Heart right ventricle (tissue), 16 donors: ENCODE results near the gene ERF. TPM values are rescaled to one million over a fixed set of nuclear protein-coding genes. Genes with fewer than 3 reads are reported as not detected.

Experiments
- ATAC-seq, 8 donors: fragments of 200-7000 bp; cut with Tn5 transposase; one replicate each; pipeline ENCODE4 v1.9.1; 2020; ENCODE audit warnings: mild to moderate bottlenecking in 8 of 8, moderate library complexity in 8 of 8, moderate number of reproducible peaks in 1 of 8
- DNase-seq, 2 donors: peaks; one replicate each; pipeline ENCODE4 v3.0.0-alpha.2; 2020
- H3K27ac ChIP-seq, 10 donors: fragments of 200-600 bp; sonication (generic) in 2 of 10; one replicate each; pipeline versions ENCODE4 v1.5.0 to v1.8.0; 2020 to 2022; ENCODE audit warnings: mild to moderate bottlenecking in 3 of 10
- H3K27me3 ChIP-seq, 7 donors: fragments of 200-600 bp; one replicate each; pipeline ENCODE4 v1.8.0; 2021 to 2022; ENCODE audit warnings: mild to moderate bottlenecking in 2 of 7
- H3K36me3 ChIP-seq, 9 donors: fragments of 200-600 bp; sonication (generic) in 1 of 9; one replicate each; pipeline versions ENCODE4 v1.5.0 to v1.8.0; 2020 to 2022; ENCODE audit warnings: mild to moderate bottlenecking in 2 of 9
- H3K4me1 ChIP-seq, 9 donors: fragments of 200-600 bp; sonication (generic) in 1 of 9; one replicate each; pipeline versions ENCODE4 v1.5.0 to v1.8.0; 2020 to 2022; ENCODE audit warnings: mild to moderate bottlenecking in 4 of 9
- H3K4me3 ChIP-seq, 10 donors: fragments of 200-600 bp; sonication (generic) in 2 of 10; one replicate each; pipeline versions ENCODE4 v1.5.0 to v1.8.0; 2020 to 2022; ENCODE audit warnings: mild to moderate bottlenecking in 7 of 10, moderate library complexity in 2 of 10
- H3K9me3 ChIP-seq, 11 donors: fragments of 200-600 bp in 10 of 11; sonication (generic) in 2 of 11; one replicate each; pipeline versions ENCODE4 v1.5.0 to v1.8.0; 2013 to 2022; ENCODE audit warnings: mild to moderate bottlenecking in 2 of 11, control low read depth in 1 of 11, moderate library complexity in 1 of 11
- WGBS, 2 donors: extraction: QIAGEN DNeasy Blood & Tissue Kit; methylation state at CpG; one replicate each; pipeline ENCODE4 v1.1.7; 2013; ENCODE audit warnings: inconsistent platforms in 1 of 2; 5-methylcytosine and 5-hydroxymethylcytosine counted together
- intact Hi-C, 10 donors: fragments of 100-400 bp; cut with DNase I; formaldehyde crosslinking; loops; one replicate each; pipeline versions ENCODE4 v1.11.1 to v1.14.2; 2022
- polyA plus RNA-seq, 2 donors: library from polyadenylated mRNA; stranded (reverse); fragments of 200-250 nt; gene quantifications; one replicate each; pipeline ENCODE4 v1.2.3, GENCODE V29; 2013
- total RNA-seq, 10 donors: library from RNA; stranded (reverse); fragmentation: NEBNext Ultra II Directional in 3 of 10; extraction: Animal tissue kit (Norgen Biotek cat#: 25700) in 3 of 10; gene quantifications; one replicate each; pipeline versions ENCODE4 v1.2.1 to v1.2.4, GENCODE V29; 2021 to 2023
- TF ChIP-seq, protein P1 (sequence below), 9 donors: fragments of 200-600 bp; sonication (generic) in 2 of 9; IDR thresholded peaks; one replicate each; pipeline versions ENCODE4 v1.5.0 to v1.8.0; 2021 to 2022; ENCODE audit warnings: antibody characterized with exemption in 9 of 9, mild to moderate bottlenecking in 5 of 9, moderate library complexity in 1 of 9
- donor health status: Arrhythmogenic right ventricular cardiomyopathy.
- donor health status: ischemic (EF 13 %, LVEDD 7.1; RV severe dilation, severe dysfunction).
- donor health status: healthy with polysubstance abuse.
- donor health status: DM: no; HTN: yes; CAD: no.
- donor health status: DM: no; HTN: no; CAD: no.
- donor health status: ischemic (EF 25% LVEDD 6.9; RV normal size, moderate dysfunction).
- donor health status: ischemic (EF 25% LVEDD 5.7; RV mildly dilated, moderate dysfunction).
- donor health status: healthy.
- donor health status: DM: yes; HTN: yes; CAD: no.
- donor health status: Ischemic cardiomyopathy.
- donor health status: ischemic (EF 35%, LVEDD 5.7; RV mildly dilated, moderate dysfunction).
- donor health status: nonischemic (EF 11% LVEDD 7.7; RV severe dilation, severe dysfunction).
- donor health status: DM: yes; HTN: yes; CAD: no.
- donor health status: PGD.
- donor health status: ischemic (EF 29% LVEDD 5.4; RV normal size, mild dysfunction).
- donor health status: nonischemic (EF 23%, LVEDD 6.1; RV moderate dilation, normal function).

ERF gene
- total and polyA plus RNA-seq, 12 donors: 29.8 to 49.0 (median 32.9) TPM

DNA sequence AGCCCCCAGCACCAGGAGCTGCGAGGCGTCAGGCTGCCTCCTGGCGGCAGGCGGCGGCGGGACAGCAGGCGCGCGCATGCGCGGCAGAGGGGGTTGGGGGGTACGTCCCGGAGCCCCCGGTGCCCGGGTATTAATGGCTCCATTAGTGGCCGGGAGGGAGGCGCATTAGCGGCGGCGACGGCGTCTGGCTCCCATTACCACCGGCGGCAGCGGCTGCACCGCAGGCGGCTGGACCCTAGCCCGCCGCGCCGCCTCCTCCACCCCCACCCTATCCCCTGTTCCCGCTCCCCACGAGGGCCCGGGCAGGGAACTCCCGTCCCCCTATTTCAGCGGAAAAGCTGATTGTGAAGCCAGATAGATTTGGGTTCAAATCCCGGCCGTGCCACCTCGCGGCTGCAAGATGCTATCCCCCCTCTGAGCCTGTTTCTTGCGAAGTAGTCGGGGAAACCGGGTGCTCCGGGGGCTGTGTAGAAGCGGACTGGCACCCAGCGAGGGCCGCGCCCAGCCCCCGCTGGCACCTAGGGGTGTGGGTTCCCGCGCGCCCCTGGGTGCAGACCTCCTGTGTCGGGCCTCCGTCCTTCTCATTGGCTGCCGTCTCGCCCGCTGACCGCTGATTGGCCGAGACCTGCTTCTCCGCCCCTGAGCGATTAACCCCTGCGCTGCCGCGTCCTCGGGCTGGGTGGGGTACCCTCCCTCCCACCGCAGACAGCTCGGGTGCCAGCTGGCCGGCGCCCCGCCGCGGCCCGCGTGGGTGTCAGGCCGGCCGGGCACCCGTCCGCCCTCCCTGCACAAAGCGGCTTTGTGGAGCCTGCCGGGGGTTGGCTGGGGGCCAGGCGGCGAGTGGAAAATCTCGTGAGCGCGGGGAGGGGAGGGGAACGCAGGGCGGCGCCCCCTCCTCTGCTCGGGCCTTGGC, 25.2 kb upstream of the ERF start:
- Histone ChIP-seq H3K27me3 (no peaks in the 10 kb centered on the region), H3K4me3 (peak overlapping the region; percentile 63 to 94 (median 82)), H3K27ac (peak overlapping the region; percentile 91 to 99 (median 96)), H3K9me3 (no peaks in the 10 kb centered on the region), H3K4me1 (peaks cover 47 to 86% (median 80%) of the 10 kb centered on the region in 9 donors), H3K36me3 (peaks cover 0 to 16% (median 0%) of the 10 kb centered on the region in 9 donors)
- DNase-seq: peak; percentile 93 to 94
- peak; percentile 56 to 75 (median 69) for ATAC-seq
- 0 to 1% methylated on average over 80 to 89 of the region's 89 CpGs for WGBS, 2 donors
- TF ChIP-seq, protein P1, sequence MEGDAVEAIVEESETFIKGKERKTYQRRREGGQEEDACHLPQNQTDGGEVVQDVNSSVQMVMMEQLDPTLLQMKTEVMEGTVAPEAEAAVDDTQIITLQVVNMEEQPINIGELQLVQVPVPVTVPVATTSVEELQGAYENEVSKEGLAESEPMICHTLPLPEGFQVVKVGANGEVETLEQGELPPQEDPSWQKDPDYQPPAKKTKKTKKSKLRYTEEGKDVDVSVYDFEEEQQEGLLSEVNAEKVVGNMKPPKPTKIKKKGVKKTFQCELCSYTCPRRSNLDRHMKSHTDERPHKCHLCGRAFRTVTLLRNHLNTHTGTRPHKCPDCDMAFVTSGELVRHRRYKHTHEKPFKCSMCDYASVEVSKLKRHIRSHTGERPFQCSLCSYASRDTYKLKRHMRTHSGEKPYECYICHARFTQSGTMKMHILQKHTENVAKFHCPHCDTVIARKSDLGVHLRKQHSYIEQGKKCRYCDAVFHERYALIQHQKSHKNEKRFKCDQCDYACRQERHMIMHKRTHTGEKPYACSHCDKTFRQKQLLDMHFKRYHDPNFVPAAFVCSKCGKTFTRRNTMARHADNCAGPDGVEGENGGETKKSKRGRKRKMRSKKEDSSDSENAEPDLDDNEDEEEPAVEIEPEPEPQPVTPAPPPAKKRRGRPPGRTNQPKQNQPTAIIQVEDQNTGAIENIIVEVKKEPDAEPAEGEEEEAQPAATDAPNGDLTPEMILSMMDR (IDR thresholded peaks at IDR 0.05): peak; percentile 79 to 97 (median 94)
- intact Hi-C loops: loop anchor here in 8 of 10 donors (2.0 to 5.0 kb wide), 4 partner anchors 33 to 142 kb away; no protein-coding TSS in a partner anchor

DNA sequence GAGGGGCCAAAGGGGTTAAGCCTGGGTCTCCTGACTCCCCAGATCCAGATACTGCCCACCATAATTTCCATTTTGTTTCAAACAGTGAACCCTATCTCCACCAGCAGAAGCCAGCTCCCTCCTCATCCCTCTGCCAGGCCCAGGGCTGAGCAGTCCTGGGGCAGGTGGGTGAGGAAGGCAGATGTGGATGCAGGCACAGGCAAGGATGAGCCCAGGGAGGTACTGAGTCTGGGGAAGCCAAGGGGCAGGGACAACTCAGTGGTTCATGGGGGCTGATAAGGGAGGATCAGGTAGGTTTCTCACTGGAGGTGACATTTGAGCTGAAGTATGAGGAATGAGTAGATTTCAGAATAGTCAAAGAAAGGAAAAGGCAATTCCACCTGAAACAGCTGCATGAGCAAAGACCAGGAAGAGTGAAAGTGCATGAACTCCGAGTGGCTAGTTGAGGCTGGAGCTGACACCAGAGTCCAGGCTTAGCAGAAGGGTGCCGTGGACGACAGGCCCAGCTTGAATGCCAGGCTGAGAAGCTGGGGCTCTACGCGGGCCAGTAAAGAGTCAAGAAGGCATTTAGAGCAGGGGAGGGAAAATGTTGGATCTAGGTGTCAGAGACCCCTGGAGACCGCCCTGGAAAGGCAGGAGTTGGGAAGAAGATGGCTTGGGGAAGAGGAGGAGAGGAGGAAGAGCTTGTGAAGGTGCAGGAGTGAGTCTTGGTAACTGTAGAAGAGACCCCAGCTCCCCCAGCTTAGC, 24.4 kb upstream of the ERF start:
- peak in 1 of 2 donors; percentile 3 for DNase-seq
- H3K27ac ChIP-seq: peak overlapping the region; percentile 91 to 99 (median 96)
- H3K27me3 ChIP-seq: no peaks in the 10 kb centered on the region
- TF ChIP-seq, protein P1 (IDR thresholded peaks at IDR 0.05): no peak
- peaks cover 48 to 88% (median 79%) of the 10 kb centered on the region in 9 donors for H3K4me1 ChIP-seq
- WGBS, 2 donors: 10 to 13% methylated on average over 6 of the region's 6 CpGs
- peaks cover 0 to 24% (median 5%) of the 10 kb centered on the region in 9 donors for H3K36me3 ChIP-seq
- no peak for ATAC-seq
- no peaks in the 10 kb centered on the region for H3K9me3 ChIP-seq
- intact Hi-C loops: loop anchor here in 6 of 10 donors (2.0 kb wide), 2 partner anchors 33 to 35 kb away; no protein-coding TSS in a partner anchor
- H3K4me3 ChIP-seq: peak overlapping the region; percentile 63 to 94 (median 82)

DNA sequence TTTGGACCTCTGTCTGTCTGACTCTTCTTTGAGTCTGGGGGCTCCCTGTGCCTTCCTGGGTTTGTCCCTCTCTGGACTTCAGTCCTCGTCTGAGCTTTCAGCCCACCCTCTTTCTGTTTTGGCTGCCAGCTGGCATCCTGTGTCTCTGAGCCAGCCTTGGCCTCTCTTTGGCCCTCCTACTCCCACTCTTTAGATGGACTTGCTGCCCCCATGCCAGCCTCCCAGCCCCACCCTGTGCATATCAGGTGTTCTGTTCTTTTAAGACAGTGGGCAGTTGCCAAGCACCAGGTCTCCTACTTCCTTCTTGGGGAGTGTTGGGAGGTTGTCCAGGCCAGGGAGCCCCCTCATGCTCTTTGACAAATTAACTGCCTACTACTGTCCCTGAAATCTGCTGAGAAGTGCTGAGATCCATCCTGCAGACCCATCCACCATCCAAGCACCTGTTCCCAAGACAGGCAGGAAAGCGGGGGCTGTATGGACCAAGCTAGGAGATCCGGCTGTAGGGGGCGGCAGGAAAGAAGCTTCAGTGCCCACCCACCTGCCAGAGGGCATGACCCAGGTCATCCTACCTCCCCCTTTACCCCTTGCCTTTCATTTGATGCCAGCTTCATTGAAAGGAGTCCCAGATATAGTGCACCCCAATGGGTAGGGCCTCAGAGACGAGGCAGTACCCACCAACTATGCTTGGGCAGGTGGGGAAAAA, 23.7 kb upstream of the ERF start:
- intact Hi-C loops: loop anchor here in 6 of 10 donors (2.0 kb wide), 2 partner anchors 32 to 34 kb away; no protein-coding TSS in a partner anchor
- H3K27ac ChIP-seq: peak overlapping the region; percentile 31 to 99 (median 96)
- peaks cover 48 to 93% (median 81%) of the 10 kb centered on the region in 9 donors for H3K4me1 ChIP-seq
- H3K27me3 ChIP-seq: no peaks in the 10 kb centered on the region
- 55 to 61% methylated on average over 5 of the region's 5 CpGs for WGBS, 2 donors
- DNase-seq (peak in 1 of 2 donors; percentile 12), ATAC-seq (no peak)
- no peaks in the 10 kb centered on the region for H3K9me3 ChIP-seq
- peaks cover 0 to 31% (median 12%) of the 10 kb centered on the region in 9 donors for H3K36me3 ChIP-seq
- TF ChIP-seq, protein P1 (IDR thresholded peaks at IDR 0.05): no peak
- peak overlapping the region in 5 of 10 donors; percentile 4 to 89 (median 13) for H3K4me3 ChIP-seq
